HL-60 (cell line): ENCODE results near the gene ELF2.
A peak's percentile ranks its signal among the peaks of the same experiment; 100 is the strongest.
"Not testable (repeated sequence)": the region's sequence is repeated elsewhere in the genome, so short reads cannot be mapped to it uniquely, and the experiment has no call there.

Source experiments
- DNase-seq, 2 experiments: peaks; one replicate each; pipeline ENCODE4 v3.0.0-alpha.2; 2010 to 2020; ENCODE audit warnings: low read depth in 1 of 2, low spot score in 1 of 2
- H3K27ac ChIP-seq: fragments of 250-450 bp; sonication (Bioruptor Pico); replicated peaks from 2 replicates; pipeline ENCODE4 v1.5.1; 2020; ENCODE audit warnings: mild to moderate bottlenecking, moderate library complexity
- H3K27me3 ChIP-seq: fragments of 250-450 bp; sonication (Bioruptor Pico); 2 replicates; pipeline ENCODE4 v1.5.1; 2021; ENCODE audit warnings: mild to moderate bottlenecking, moderate library complexity; ENCODE audit not compliant: insufficient read depth, poor library complexity, severe bottlenecking
- H3K4me3 ChIP-seq: replicated peaks from 2 replicates; pipeline ENCODE4 v1.5.1; 2011; ENCODE audit warnings: mild to moderate bottlenecking, control low read depth, low read length; ENCODE audit not compliant: insufficient read depth
- CTCF ChIP-seq: IDR thresholded peaks from one replicate; pipeline ENCODE4 v1.5.1; 2011; ENCODE audit warnings: low read length, control low read depth, inconsistent platforms; ENCODE audit not compliant: insufficient read depth
- GABPA ChIP-seq: IDR thresholded peaks from 2 replicates; pipeline ENCODE4 v1.6.1; 2012; ENCODE audit warnings: low read depth
- POLR2AphosphoS5 ChIP-seq: IDR thresholded peaks from 2 replicates; pipeline ENCODE4 v1.6.1; 2012; ENCODE audit warnings: low read depth
- REST ChIP-seq: IDR thresholded peaks from 2 replicates; pipeline ENCODE4 v1.6.1; 2012; ENCODE audit warnings: low read depth; ENCODE audit not compliant: insufficient replicate concordance
- SPI1 ChIP-seq: IDR thresholded peaks from 2 replicates; pipeline ENCODE4 v1.6.1; 2012; ENCODE audit warnings: low read depth, mild to moderate bottlenecking, borderline replicate concordance

Gene ELF2

GRCh38 chr4:139022835-139023234 lies 154.2 kb downstream of the ELF2 start:
- TF ChIP-seq CTCF (no peak), GABPA (no peak), POLR2AphosphoS5 (no peak), SPI1 (no peak), REST (no peak)
- no peaks in the 10 kb centered on the region for H3K27me3 ChIP-seq
- DNase-seq, result no peak
- H3K27ac ChIP-seq, result no peak overlapping the region
- no peak overlapping the region for H3K4me3 ChIP-seq

GRCh38 chr4:139021071-139021470 lies 155.9 kb downstream of the ELF2 start:
- H3K4me3 ChIP-seq, H3K27me3 ChIP-seq, DNase-seq, H3K27ac ChIP-seq: not testable (repeated sequence)

GRCh38 chr4:139020384-139020783 lies 156.6 kb downstream of the ELF2 start:
- Histone ChIP-seq H3K27ac (no peak overlapping the region), H3K27me3 (no peaks in the 10 kb centered on the region), H3K4me3 (no peak overlapping the region)
- DNase-seq, result no peak
- TF ChIP-seq CTCF (no peak), GABPA (no peak), REST (no peak), POLR2AphosphoS5 (no peak), SPI1 (no peak)

- TF ChIP-seq GABPA, result no peak
- Histone ChIP-seq H3K27ac (peak overlapping the region; percentile 99), H3K27me3 (no peaks in the 10 kb centered on the region), H3K4me3 (peak overlapping the region; percentile 59)
- no peak for DNase-seq
Measured at GRCh38 chr4:139018971-139019758, 157.9 kb downstream of the ELF2 start.

GRCh38 chr4:139018501-139018900 lies 158.5 kb downstream of the ELF2 start:
- Histone ChIP-seq H3K27ac (peak overlapping the region; percentile 99), H3K27me3 (no peaks in the 10 kb centered on the region), H3K4me3 (peak overlapping the region; percentile 59)
- TF ChIP-seq CTCF (no peak), GABPA (no peak), REST (no peak), SPI1 (peak; percentile 14; the same call in 1 of the 2 replicates), POLR2AphosphoS5 (no peak)
- DNase-seq, result no peak
